ENCODE measurements around the gene TGFA.

DNA sequence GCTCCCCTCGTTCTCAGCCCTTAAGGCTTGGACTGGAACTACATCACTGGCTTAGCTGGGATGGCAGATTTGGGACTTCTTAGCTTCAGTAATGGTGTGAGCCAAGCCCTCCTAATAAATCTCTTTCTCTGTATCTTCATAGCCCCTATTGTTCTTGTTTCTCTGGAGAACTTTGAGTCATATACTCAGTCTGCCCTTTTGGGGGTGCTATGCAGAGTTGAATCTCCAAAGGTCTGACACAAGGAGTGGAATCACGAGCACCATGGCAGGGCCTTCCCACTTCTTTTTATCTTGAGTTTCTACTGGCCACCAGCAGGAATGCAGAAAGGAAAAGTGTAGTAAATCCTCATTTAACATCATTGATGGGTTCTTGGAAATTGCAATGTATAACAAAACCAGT, 13.3 kb upstream of the TGFA start:
- TF ChIP-seq, protein P1, sequence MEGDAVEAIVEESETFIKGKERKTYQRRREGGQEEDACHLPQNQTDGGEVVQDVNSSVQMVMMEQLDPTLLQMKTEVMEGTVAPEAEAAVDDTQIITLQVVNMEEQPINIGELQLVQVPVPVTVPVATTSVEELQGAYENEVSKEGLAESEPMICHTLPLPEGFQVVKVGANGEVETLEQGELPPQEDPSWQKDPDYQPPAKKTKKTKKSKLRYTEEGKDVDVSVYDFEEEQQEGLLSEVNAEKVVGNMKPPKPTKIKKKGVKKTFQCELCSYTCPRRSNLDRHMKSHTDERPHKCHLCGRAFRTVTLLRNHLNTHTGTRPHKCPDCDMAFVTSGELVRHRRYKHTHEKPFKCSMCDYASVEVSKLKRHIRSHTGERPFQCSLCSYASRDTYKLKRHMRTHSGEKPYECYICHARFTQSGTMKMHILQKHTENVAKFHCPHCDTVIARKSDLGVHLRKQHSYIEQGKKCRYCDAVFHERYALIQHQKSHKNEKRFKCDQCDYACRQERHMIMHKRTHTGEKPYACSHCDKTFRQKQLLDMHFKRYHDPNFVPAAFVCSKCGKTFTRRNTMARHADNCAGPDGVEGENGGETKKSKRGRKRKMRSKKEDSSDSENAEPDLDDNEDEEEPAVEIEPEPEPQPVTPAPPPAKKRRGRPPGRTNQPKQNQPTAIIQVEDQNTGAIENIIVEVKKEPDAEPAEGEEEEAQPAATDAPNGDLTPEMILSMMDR (conservative IDR thresholded peaks at IDR 0.05 in 1 of 2, IDR thresholded peaks at IDR 0.05 in 1 of 2; ENCODE audit: low read depth in 1 of 2, low read length in 2 of 2) = no peak
- TF ChIP-seq EZH2 (IDR thresholded peaks at IDR 0.05; ENCODE audit: low read length, missing control alignments) = no peak

Measured in fibroblast of lung (primary cell).